Measurements from ENCODE around the gene TSGA10IP.

- TF ChIP-seq CTCF (IDR thresholded peaks at IDR 0.05) (no peak), POLR2A (IDR thresholded peaks at IDR 0.05) (no peak)
Observed at GRCh38 chr11:65937766-65938165, 7.5 kb upstream of the TSGA10IP start.

Data from heart left ventricle (tissue), 13 donors.